ENCODE measurements around the gene SYNPO. TPM values are rescaled to one million over a fixed set of nuclear protein-coding genes. Genes with fewer than 3 reads are reported as not detected.

The SYNPO gene
- total RNA-seq, 4 donors from 2014 or later, result 3.8 to 8.5 (median 4.2) TPM

GRCh38 chr5:150651382-150651781 lies 10.9 kb downstream of the SYNPO start:
- intact Hi-C loops (cut with DNase I; ENCODE audit: low total_unique reads), result loop anchor here (10.0 kb wide), 1 partner anchor 187 kb away; no protein-coding TSS in a partner anchor
- 55 to 65% methylated on average over 1 of the region's 1 CpG for WGBS, 2 donors
- no peak for DNase-seq (ENCODE audit: low spot score in 2 of 2)
- H3K4me3 ChIP-seq (ENCODE audit: low read depth, poor library complexity, severe bottlenecking), result no peak overlapping the region
- no peak for TF ChIP-seq POLR2A (IDR thresholded peaks at IDR 0.05)
- no peak for TF ChIP-seq CTCF (IDR thresholded peaks at IDR 0.05)

- TF ChIP-seq CTCF (IDR thresholded peaks at IDR 0.05), result no peak
- intact Hi-C loops (cut with DNase I; ENCODE audit: low total_unique reads), result loop anchor here (10.0 kb wide), 1 partner anchor 187 kb away; no protein-coding TSS in a partner anchor
Measured at GRCh38 chr5:150651924-150652671, 11.6 kb downstream of the SYNPO start.

GRCh38 chr5:150653145-150653761 lies 12.8 kb downstream of the SYNPO start:
- WGBS, 2 donors, result 68 to 75% methylated on average over 5 of the region's 5 CpGs
- intact Hi-C loops (cut with DNase I; ENCODE audit: low total_unique reads), result loop anchor here (10.0 kb wide), 1 partner anchor 188 kb away; no protein-coding TSS in a partner anchor
- no peak for TF ChIP-seq CTCF (IDR thresholded peaks at IDR 0.05)
- TF ChIP-seq POLR2A (IDR thresholded peaks at IDR 0.05), result no peak
- no peak for DNase-seq (ENCODE audit: low spot score in 2 of 2)
- H3K4me3 ChIP-seq (ENCODE audit: low read depth, poor library complexity, severe bottlenecking), result no peak overlapping the region

More at GRCh38 chr5:150651924-150652671, 11.6 kb downstream of the SYNPO start:
- DNase-seq (ENCODE audit: low spot score in 2 of 2), result no peak
- no peak overlapping the region for H3K4me3 ChIP-seq (ENCODE audit: low read depth, poor library complexity, severe bottlenecking)
- 89 to 90% methylated on average over 13 of the region's 13 CpGs for WGBS, 2 donors

GRCh38 chr5:150653762-150654556 lies 13.5 kb downstream of the SYNPO start:
- no peak for DNase-seq (ENCODE audit: low spot score in 2 of 2)
- intact Hi-C loops (cut with DNase I; ENCODE audit: low total_unique reads), result loop anchor here (10.0 kb wide), 1 partner anchor 189 kb away; no protein-coding TSS in a partner anchor
- H3K4me3 ChIP-seq (ENCODE audit: low read depth, poor library complexity, severe bottlenecking), result no peak overlapping the region
- WGBS, 2 donors, result 79 to 88% methylated on average over 2 of the region's 2 CpGs
- TF ChIP-seq POLR2A (IDR thresholded peaks at IDR 0.05) (no peak), CTCF (IDR thresholded peaks at IDR 0.05) (no peak)

- no peak overlapping the region for H3K4me3 ChIP-seq (ENCODE audit: low read depth, poor library complexity, severe bottlenecking)
- WGBS, 2 donors, result 82 to 100% methylated on average over 3 of the region's 3 CpGs
- intact Hi-C loops (cut with DNase I; ENCODE audit: low total_unique reads), result loop anchor here (5.0 to 10.0 kb wide), 2 partner anchors 93 to 190 kb away; no protein-coding TSS in a partner anchor
- DNase-seq (ENCODE audit: low spot score in 2 of 2), result no peak
- TF ChIP-seq CTCF (IDR thresholded peaks at IDR 0.05) (no peak), POLR2A (IDR thresholded peaks at IDR 0.05) (no peak)
Measured at GRCh38 chr5:150655221-150655620, 14.8 kb downstream of the SYNPO start.
